Measurements from ENCODE around the gene CDAN1.

CDAN1 gene

DNA sequence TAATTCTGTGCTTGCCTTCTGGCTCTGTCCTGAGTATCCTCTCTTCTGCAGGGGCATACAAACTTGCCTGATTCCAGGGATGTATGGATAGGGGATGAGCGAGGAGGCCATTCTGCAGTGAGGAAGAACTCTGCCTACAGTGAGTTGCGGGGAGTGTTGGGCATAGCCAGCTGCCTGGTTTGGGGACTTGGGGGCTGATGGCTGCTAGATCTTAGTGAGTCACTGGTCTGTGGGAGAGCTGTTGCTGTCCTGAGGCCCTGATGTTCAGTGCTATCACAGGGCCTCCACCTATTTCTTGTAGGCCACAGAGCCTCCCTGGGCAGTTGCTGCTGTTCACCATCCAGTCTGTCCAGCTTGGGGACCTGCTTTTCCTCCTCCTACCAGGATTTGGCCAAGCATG lies 20.3 kb downstream of the CDAN1 start:
- TF ChIP-seq, protein P1, sequence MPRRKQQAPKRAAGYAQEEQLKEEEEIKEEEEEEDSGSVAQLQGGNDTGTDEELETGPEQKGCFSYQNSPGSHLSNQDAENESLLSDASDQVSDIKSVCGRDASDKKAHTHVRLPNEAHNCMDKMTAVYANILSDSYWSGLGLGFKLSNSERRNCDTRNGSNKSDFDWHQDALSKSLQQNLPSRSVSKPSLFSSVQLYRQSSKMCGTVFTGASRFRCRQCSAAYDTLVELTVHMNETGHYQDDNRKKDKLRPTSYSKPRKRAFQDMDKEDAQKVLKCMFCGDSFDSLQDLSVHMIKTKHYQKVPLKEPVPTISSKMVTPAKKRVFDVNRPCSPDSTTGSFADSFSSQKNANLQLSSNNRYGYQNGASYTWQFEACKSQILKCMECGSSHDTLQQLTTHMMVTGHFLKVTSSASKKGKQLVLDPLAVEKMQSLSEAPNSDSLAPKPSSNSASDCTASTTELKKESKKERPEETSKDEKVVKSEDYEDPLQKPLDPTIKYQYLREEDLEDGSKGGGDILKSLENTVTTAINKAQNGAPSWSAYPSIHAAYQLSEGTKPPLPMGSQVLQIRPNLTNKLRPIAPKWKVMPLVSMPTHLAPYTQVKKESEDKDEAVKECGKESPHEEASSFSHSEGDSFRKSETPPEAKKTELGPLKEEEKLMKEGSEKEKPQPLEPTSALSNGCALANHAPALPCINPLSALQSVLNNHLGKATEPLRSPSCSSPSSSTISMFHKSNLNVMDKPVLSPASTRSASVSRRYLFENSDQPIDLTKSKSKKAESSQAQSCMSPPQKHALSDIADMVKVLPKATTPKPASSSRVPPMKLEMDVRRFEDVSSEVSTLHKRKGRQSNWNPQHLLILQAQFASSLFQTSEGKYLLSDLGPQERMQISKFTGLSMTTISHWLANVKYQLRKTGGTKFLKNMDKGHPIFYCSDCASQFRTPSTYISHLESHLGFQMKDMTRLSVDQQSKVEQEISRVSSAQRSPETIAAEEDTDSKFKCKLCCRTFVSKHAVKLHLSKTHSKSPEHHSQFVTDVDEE (CRISPR knock-in tag; IDR thresholded peaks at IDR 0.05): no peak
- no peak for TF ChIP-seq SNAI2 (CRISPR knock-in tag; IDR thresholded peaks at IDR 0.05)
- ATAC-seq: peak; percentile 14

DNA sequence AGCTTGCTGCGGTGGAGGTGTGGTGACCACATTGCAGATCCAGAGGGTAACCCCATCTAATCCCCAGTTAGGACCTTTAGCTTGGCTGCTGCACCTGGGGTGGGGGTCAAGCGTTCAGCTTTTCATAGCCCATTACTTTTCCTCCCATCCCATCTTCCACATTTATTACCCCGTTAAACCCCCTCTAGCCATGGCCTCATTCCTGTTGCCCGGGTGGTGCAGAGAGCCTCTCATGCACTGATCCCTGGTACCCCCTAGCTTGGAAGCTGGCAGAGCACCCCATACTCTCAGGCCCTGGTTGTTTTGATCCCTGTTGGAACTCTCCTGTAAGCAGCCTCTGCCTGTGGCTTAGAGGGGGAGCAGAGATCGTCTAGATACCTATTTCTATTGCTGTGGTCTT lies 20.8 kb downstream of the CDAN1 start:
- no peak; the same call in 2 of the 3 replicates for ATAC-seq
- TF ChIP-seq TCF4 (CRISPR knock-in tag; IDR thresholded peaks at IDR 0.05; ENCODE audit: borderline replicate concordance) (no peak), RARB (CRISPR knock-in tag; IDR thresholded peaks at IDR 0.05) (no peak), ARNTL (CRISPR knock-in tag; IDR thresholded peaks at IDR 0.05; ENCODE audit: borderline replicate concordance, low read depth) (no peak), ZFP3 (CRISPR knock-in tag; IDR thresholded peaks at IDR 0.05) (no peak), ZNF8 (CRISPR knock-in tag; IDR thresholded peaks at IDR 0.05) (no peak)
- TF ChIP-seq, protein P2, sequence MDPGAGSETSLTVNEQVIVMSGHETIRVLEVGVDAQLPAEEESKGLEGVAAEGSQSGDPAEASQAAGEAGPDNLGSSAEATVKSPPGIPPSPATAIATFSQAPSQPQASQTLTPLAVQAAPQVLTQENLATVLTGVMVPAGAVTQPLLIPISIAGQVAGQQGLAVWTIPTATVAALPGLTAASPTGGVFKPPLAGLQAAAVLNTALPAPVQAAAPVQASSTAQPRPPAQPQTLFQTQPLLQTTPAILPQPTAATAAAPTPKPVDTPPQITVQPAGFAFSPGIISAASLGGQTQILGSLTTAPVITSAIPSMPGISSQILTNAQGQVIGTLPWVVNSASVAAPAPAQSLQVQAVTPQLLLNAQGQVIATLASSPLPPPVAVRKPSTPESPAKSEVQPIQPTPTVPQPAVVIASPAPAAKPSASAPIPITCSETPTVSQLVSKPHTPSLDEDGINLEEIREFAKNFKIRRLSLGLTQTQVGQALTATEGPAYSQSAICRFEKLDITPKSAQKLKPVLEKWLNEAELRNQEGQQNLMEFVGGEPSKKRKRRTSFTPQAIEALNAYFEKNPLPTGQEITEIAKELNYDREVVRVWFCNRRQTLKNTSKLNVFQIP (CRISPR knock-in tag; IDR thresholded peaks at IDR 0.05; ENCODE audit: borderline replicate concordance, low read depth): no peak
- TF ChIP-seq, protein P1 (CRISPR knock-in tag; IDR thresholded peaks at IDR 0.05): no peak
- TF ChIP-seq, protein P3, sequence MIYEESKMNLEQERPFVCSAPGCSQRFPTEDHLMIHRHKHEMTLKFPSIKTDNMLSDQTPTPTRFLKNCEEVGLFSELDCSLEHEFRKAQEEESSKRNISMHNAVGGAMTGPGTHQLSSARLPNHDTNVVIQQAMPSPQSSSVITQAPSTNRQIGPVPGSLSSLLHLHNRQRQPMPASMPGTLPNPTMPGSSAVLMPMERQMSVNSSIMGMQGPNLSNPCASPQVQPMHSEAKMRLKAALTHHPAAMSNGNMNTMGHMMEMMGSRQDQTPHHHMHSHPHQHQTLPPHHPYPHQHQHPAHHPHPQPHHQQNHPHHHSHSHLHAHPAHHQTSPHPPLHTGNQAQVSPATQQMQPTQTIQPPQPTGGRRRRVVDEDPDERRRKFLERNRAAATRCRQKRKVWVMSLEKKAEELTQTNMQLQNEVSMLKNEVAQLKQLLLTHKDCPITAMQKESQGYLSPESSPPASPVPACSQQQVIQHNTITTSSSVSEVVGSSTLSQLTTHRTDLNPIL (CRISPR knock-in tag; IDR thresholded peaks at IDR 0.05; ENCODE audit: low read depth): no peak

DNA sequence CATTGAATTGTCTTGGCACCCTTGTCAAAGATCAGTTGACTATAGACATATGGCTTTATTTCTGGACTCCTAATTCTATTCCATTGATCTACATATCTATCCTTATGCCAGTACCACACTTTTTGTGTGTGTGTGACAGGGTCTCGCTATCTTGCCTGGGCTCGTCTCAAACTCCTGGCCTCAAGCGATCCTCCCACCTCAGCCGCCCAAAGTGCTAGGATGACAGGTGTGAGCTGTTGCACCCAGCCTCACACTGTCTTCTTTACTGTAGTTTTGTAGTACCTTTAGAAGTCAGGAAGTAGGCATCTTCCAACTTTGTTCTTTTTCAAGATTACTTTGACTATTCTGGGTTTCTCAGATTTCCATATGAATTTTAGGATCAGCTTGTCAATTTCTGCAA lies 24.3 kb downstream of the CDAN1 start:
- ATAC-seq: no peak
- no peak for TF ChIP-seq OSR1 (CRISPR knock-in tag; IDR thresholded peaks at IDR 0.05)
- no peak for TF ChIP-seq ZFP3 (CRISPR knock-in tag; IDR thresholded peaks at IDR 0.05)
- TF ChIP-seq, protein P2 (CRISPR knock-in tag; IDR thresholded peaks at IDR 0.05; ENCODE audit: borderline replicate concordance, low read depth): no peak
- TF ChIP-seq ISL1 (CRISPR knock-in tag; IDR thresholded peaks at IDR 0.05): no peak
- TF ChIP-seq GLIS3 (CRISPR knock-in tag; IDR thresholded peaks at IDR 0.05): no peak
- TF ChIP-seq, protein P4, sequence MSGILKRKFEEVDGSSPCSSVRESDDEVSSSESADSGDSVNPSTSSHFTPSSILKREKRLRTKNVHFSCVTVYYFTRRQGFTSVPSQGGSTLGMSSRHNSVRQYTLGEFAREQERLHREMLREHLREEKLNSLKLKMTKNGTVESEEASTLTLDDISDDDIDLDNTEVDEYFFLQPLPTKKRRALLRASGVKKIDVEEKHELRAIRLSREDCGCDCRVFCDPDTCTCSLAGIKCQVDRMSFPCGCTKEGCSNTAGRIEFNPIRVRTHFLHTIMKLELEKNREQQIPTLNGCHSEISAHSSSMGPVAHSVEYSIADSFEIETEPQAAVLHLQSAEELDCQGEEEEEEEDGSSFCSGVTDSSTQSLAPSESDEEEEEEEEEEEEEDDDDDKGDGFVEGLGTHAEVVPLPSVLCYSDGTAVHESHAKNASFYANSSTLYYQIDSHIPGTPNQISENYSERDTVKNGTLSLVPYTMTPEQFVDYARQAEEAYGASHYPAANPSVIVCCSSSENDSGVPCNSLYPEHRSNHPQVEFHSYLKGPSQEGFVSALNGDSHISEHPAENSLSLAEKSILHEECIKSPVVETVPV (CRISPR knock-in tag; IDR thresholded peaks at IDR 0.05): no peak
- no peak for TF ChIP-seq BACH2 (CRISPR knock-in tag; IDR thresholded peaks at IDR 0.05; ENCODE audit: borderline replicate concordance)
- TF ChIP-seq CSDC2 (CRISPR knock-in tag; IDR thresholded peaks at IDR 0.05): no peak
- no peak for TF ChIP-seq PPARA (CRISPR knock-in tag; IDR thresholded peaks at IDR 0.05; ENCODE audit: borderline replicate concordance)
- TF ChIP-seq, protein P1 (CRISPR knock-in tag; IDR thresholded peaks at IDR 0.05): no peak
- no peak for TF ChIP-seq ZFP30 (CRISPR knock-in tag; IDR thresholded peaks at IDR 0.05)
- TF ChIP-seq ARNTL (CRISPR knock-in tag; IDR thresholded peaks at IDR 0.05; ENCODE audit: borderline replicate concordance, low read depth): no peak
- no peak for TF ChIP-seq ZC3H10 (CRISPR knock-in tag; IDR thresholded peaks at IDR 0.05)
